MCF 10A (cell line): ENCODE results near the gene C17orf100. TPM values are rescaled to one million over a fixed set of nuclear protein-coding genes. Genes with fewer than 3 reads are reported as not detected.
A peak's percentile ranks its signal among the peaks of the same experiment; 100 is the strongest.

Experiments used
- BruUV-seq: library from RNA; stranded (reverse); fragments of 400-500 nt; replicated peaks from 2 replicates; lab custom pipeline; 2021; lab: Mats Ljungman, UMichigan
- CTCF ChIA-PET: fragments of 300-600 bp; sonication (Branson Sonifier 250); formaldehyde crosslinking; extraction: SDS; loops from one replicate; lab custom pipeline; 2021; ENCODE audit warnings: antibody characterized with exemption, inconsistent platforms; lab: Yijun Ruan, JAX
- POLR2A ChIA-PET: fragments of 300-600, 350-650 bp; sonication (Branson Sonifier 250); formaldehyde crosslinking; extraction: SDS; loops from one replicate; lab custom pipeline; 2020; ENCODE audit warnings: antibody characterized with exemption, inconsistent platforms; lab: Yijun Ruan, JAX
- DNase-seq: peaks from one replicate; pipeline ENCODE4 v3.0.0-alpha.2; 2018; ENCODE audit not compliant: unreplicated experiment
- H3K27ac Mint-ChIP-seq: one replicate; pipeline ENCODE4 v1.8.0; 2022; ENCODE audit warnings: mild to moderate bottlenecking, low read depth, mixed read lengths; ENCODE audit not compliant: unreplicated experiment
- H3K27me3 Mint-ChIP-seq: one replicate; pipeline ENCODE4 v1.8.0; 2022; ENCODE audit warnings: mixed read lengths; ENCODE audit not compliant: insufficient read depth, unreplicated experiment
- H3K36me3 Mint-ChIP-seq: one replicate; pipeline ENCODE4 v1.8.0; 2022; ENCODE audit warnings: mild to moderate bottlenecking, moderate library complexity, mixed read lengths; ENCODE audit not compliant: insufficient read depth, unreplicated experiment
- H3K4me1 Mint-ChIP-seq: one replicate; pipeline ENCODE4 v1.8.0; 2022; ENCODE audit warnings: mixed read lengths; ENCODE audit not compliant: insufficient read depth, unreplicated experiment
- H3K4me3 Mint-ChIP-seq: one replicate; pipeline ENCODE4 v1.8.0; 2022; ENCODE audit warnings: mild to moderate bottlenecking, moderate library complexity, mixed read lengths; ENCODE audit not compliant: unreplicated experiment
- H3K9me3 Mint-ChIP-seq: one replicate; pipeline ENCODE4 v1.8.0; 2022; ENCODE audit warnings: mixed read lengths; ENCODE audit not compliant: unreplicated experiment
- CTCF ChIP-seq: fragments of 200-600 bp; IDR thresholded peaks from one replicate; pipeline ENCODE4 v1.8.0; 2022; ENCODE audit warnings: antibody characterized with exemption, mild to moderate bottlenecking; ENCODE audit not compliant: unreplicated experiment
- intact Hi-C: fragments of 100-400 bp; cut with micrococcal nuclease; formaldehyde crosslinking; loops from 2 replicates; pipeline ENCODE4 v1.14.1; 2022
- total RNA-seq: library from RNA; stranded (reverse); gene quantifications from 2 replicates; pipeline ENCODE4 v1.2.3, GENCODE V29; 2022

The C17orf100 gene
- total RNA-seq, 1 experiment from 2014 or later: 1.4 TPM

- Mint-ChIP-seq H3K4me3 (no peak overlapping the region), H3K4me1 (peaks cover 11% of the 10 kb centered on the region), H3K9me3 (no peaks in the 10 kb centered on the region), H3K27me3 (no peaks in the 10 kb centered on the region), H3K36me3 (peaks cover 84% of the 10 kb centered on the region), H3K27ac (no peak overlapping the region)
- POLR2A ChIA-PET: interaction anchor here (0.5 to 3.8 kb wide), 15 partner anchors 8 to 1310 kb away, joined by 3 to 24 read pairs (median 4); partner anchors contain the start of genes KIAA0753 and TXNDC17
- CTCF ChIA-PET: interaction anchor here (0.7 to 3.6 kb wide), 6 partner anchors 13 to 302 kb away, joined by 3 to 24 read pairs (median 4); no protein-coding TSS in a partner anchor
- BruUV-seq: no TSS peak
- DNase-seq: peak; percentile 63
- TF ChIP-seq CTCF: no peak
- intact Hi-C loops: no loop called here
Measured at GRCh38 chr17:6608321-6608720, 43.2 kb upstream of the C17orf100 start.

- Mint-ChIP-seq H3K9me3 (no peaks in the 10 kb centered on the region), H3K27me3 (no peaks in the 10 kb centered on the region), H3K36me3 (peaks cover 87% of the 10 kb centered on the region), H3K4me3 (no peak overlapping the region), H3K4me1 (peaks cover 11% of the 10 kb centered on the region), H3K27ac (no peak overlapping the region)
- no peak for TF ChIP-seq CTCF
- POLR2A ChIA-PET: interaction anchor here (0.6 to 1.9 kb wide), 3 partner anchors 13 to 166 kb away, joined by 3 to 5 read pairs (median 4); partner anchors contain the start of gene PIMREG
- no TSS peak for BruUV-seq
- CTCF ChIA-PET: interaction anchor here (0.6 to 0.8 kb wide), 4 partner anchors 16 to 539 kb away, joined by 3 to 4 read pairs (median 4); no protein-coding TSS in a partner anchor
- no peak for DNase-seq
- intact Hi-C loops: no loop called here
Measured at GRCh38 chr17:6610011-6610410, 41.6 kb upstream of the C17orf100 start.

- TF ChIP-seq CTCF: no peak
- no TSS peak for BruUV-seq
- no peak overlapping the region for H3K27ac Mint-ChIP-seq
- H3K4me1 Mint-ChIP-seq: peaks cover 11% of the 10 kb centered on the region
- H3K27me3 Mint-ChIP-seq: no peaks in the 10 kb centered on the region
- CTCF ChIA-PET: interaction anchor here (0.6 to 0.8 kb wide), 2 partner anchors 161 to 410 kb away, joined by 3 read pairs; no protein-coding TSS in a partner anchor
- POLR2A ChIA-PET: interaction anchor here (0.7 kb wide), 1 partner anchor 68 kb away, joined by 3 read pairs; no protein-coding TSS in a partner anchor
- H3K9me3 Mint-ChIP-seq: no peaks in the 10 kb centered on the region
- H3K36me3 Mint-ChIP-seq: peaks cover 81% of the 10 kb centered on the region
- no peak overlapping the region for H3K4me3 Mint-ChIP-seq
- intact Hi-C loops: no loop called here
- no peak for DNase-seq
Measured at GRCh38 chr17:6611231-6611630, 40.3 kb upstream of the C17orf100 start.

GRCh38 chr17:6623941-6624340 is 27.6 kb upstream of the C17orf100 start:
- no peaks in the 10 kb centered on the region for H3K27me3 Mint-ChIP-seq
- peaks cover 75% of the 10 kb centered on the region for H3K36me3 Mint-ChIP-seq
- no peak for DNase-seq
- ChIA-PET CTCF (interaction anchor here (0.9 kb wide), 1 partner anchor 152 kb away, joined by 4 read pairs; no protein-coding TSS in a partner anchor), POLR2A (interaction anchor here (0.6 to 0.7 kb wide), 2 partner anchors 17 to 38 kb away, joined by 3 read pairs; no protein-coding TSS in a partner anchor)
- no peaks in the 10 kb centered on the region for H3K9me3 Mint-ChIP-seq
- no peak overlapping the region for H3K4me3 Mint-ChIP-seq
- no peak for TF ChIP-seq CTCF
- no TSS peak for BruUV-seq
- peaks cover 6% of the 10 kb centered on the region for H3K4me1 Mint-ChIP-seq
- intact Hi-C loops: no loop called here
- H3K27ac Mint-ChIP-seq: no peak overlapping the region
